ENCODE measurements around the gene FAM107B. TPM values are rescaled to one million over a fixed set of nuclear protein-coding genes. Genes with fewer than 3 reads are reported as not detected.

Gene FAM107B
- total RNA-seq, 1 experiment from 2014 or later = 41.6 TPM

DNA sequence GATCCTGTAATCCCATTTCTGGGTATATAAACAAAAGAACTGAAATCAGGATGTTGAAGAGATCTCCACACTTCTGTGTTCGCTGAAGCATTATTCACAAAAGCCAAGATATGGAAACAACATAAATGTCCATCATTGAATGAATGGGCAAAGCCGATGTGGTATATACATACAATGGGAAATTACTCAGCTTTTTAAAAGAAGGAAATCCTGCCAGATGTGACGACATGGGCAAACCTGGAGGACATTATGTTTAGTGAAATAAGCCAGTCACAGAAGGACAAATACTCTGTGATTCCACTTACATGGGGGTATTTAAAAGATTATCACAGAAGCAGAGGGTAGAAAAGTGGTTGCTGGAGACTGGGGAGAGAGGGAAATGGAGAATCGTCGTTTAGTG lies 23.9 kb upstream of the FAM107B start:
- Histone ChIP-seq H3K79me2 (ENCODE audit: insufficient read depth, low read length) (no peaks in the 10 kb centered on the region), H3K36me3 (ENCODE audit: control insufficient read depth in 1 of 2, insufficient read depth in 2 of 2, low read length in 2 of 2) (no peaks in the 10 kb centered on the region), H3K9ac (ENCODE audit: low read length) (no peak overlapping the region), H3K27me3 (ENCODE audit: insufficient read depth, low read length) (no peaks in the 10 kb centered on the region), H3K9me3 (ENCODE audit: control insufficient read depth in 1 of 2, insufficient read depth in 1 of 2, low read depth in 1 of 2, low read length in 2 of 2) (no peaks in the 10 kb centered on the region), H3K4me3 (replicated peaks in 1 of 2; ENCODE audit: low read depth in 1 of 2, low read length in 2 of 2) (no peak overlapping the region), H3K27ac (ENCODE audit: low read depth, low read length) (no peak overlapping the region), H2AFZ (ENCODE audit: low read depth, low read length, poor library complexity, severe bottlenecking) (no peak overlapping the region), H4K20me1 (ENCODE audit: insufficient read depth) (no peaks in the 10 kb centered on the region), H3K4me2 (ENCODE audit: low read length) (no peak overlapping the region), H3K9me2 (ENCODE audit: insufficient read depth) (no peaks in the 10 kb centered on the region), H3K4me1 (ENCODE audit: control insufficient read depth in 1 of 2, insufficient read depth in 2 of 2, low read length in 2 of 2) (no peaks in the 10 kb centered on the region)
- RAD21 ChIA-PET (ENCODE audit: low non-redundant PET in 1 of 2, low total read pairs in 2 of 2, uncharacterized antibody in 2 of 2, unreplicated experiment in 2 of 2) = no interaction called here
- POLR2A ChIA-PET = no interaction called here
- intact Hi-C loops (cut with micrococcal nuclease) = no loop called here
- no TSS peak for BruUV-seq (replicated peaks)
- DNase-seq (ENCODE audit: low read depth, low spot score) = no peak
- CTCF ChIA-PET = no interaction called here
- no peak for ATAC-seq
- no peak for TF ChIP-seq SRF (IDR thresholded peaks at IDR 0.05; ENCODE audit: low read depth)
- TF ChIP-seq, protein P1, sequence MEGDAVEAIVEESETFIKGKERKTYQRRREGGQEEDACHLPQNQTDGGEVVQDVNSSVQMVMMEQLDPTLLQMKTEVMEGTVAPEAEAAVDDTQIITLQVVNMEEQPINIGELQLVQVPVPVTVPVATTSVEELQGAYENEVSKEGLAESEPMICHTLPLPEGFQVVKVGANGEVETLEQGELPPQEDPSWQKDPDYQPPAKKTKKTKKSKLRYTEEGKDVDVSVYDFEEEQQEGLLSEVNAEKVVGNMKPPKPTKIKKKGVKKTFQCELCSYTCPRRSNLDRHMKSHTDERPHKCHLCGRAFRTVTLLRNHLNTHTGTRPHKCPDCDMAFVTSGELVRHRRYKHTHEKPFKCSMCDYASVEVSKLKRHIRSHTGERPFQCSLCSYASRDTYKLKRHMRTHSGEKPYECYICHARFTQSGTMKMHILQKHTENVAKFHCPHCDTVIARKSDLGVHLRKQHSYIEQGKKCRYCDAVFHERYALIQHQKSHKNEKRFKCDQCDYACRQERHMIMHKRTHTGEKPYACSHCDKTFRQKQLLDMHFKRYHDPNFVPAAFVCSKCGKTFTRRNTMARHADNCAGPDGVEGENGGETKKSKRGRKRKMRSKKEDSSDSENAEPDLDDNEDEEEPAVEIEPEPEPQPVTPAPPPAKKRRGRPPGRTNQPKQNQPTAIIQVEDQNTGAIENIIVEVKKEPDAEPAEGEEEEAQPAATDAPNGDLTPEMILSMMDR (IDR thresholded peaks at IDR 0.05 in 2 of 3, conservative IDR thresholded peaks at IDR 0.05 in 1 of 3; ENCODE audit: borderline replicate concordance in 1 of 3, insufficient read depth in 1 of 3, low read depth in 2 of 3, low read length in 2 of 3) = no peak
- TF ChIP-seq SP1 (IDR thresholded peaks at IDR 0.05; ENCODE audit: low read depth) = no peak
- TF ChIP-seq ZFX (IDR thresholded peaks at IDR 0.05) = no peak
- TF ChIP-seq EZH2phosphoT487 (IDR thresholded peaks at IDR 0.05; ENCODE audit: borderline replicate concordance) = no peak
- TF ChIP-seq CBX3 (IDR thresholded peaks at IDR 0.05; ENCODE audit: low read depth) = no peak

DNA sequence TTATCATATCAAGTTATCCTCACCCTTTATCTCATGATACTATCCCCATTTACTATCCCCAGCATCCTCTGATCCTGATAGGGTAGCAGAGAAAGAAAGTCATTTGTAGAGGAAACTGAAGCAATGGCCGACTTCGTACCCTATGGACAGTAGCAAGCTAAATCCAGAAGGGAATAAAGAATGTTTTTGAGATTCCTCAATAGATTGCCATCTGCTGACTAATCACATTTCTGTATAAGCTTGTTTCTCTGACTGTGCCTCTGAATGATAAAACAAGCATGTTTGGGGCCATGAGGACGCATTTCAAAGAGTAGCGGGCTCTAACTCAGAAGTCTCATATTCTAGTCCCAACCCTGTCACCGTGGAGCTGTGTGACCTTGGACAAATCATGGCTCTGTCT lies 13.2 kb upstream of the FAM107B start:
- H2AFZ ChIP-seq (ENCODE audit: low read depth, low read length, poor library complexity, severe bottlenecking) = no peak overlapping the region
- H3K79me2 ChIP-seq (ENCODE audit: insufficient read depth, low read length) = no peaks in the 10 kb centered on the region
- TF ChIP-seq SRF (IDR thresholded peaks at IDR 0.05; ENCODE audit: low read depth) (no peak), JUND (IDR thresholded peaks at IDR 0.05) (no peak), CEBPB (IDR thresholded peaks at IDR 0.05; ENCODE audit: low read depth) (no peak), CBX3 (IDR thresholded peaks at IDR 0.05; ENCODE audit: low read depth) (no peak), ATF3 (IDR thresholded peaks at IDR 0.05) (no peak), EZH2phosphoT487 (IDR thresholded peaks at IDR 0.05; ENCODE audit: borderline replicate concordance) (no peak), ZFX (IDR thresholded peaks at IDR 0.05) (no peak), POLR2AphosphoS5 (IDR thresholded peaks at IDR 0.05; ENCODE audit: low read depth, low read length) (no peak), YY1 (IDR thresholded peaks at IDR 0.05; ENCODE audit: extremely low read depth, insufficient replicate concordance, low read depth, low read length) (no peak), ELF1 (IDR thresholded peaks at IDR 0.05; ENCODE audit: borderline replicate concordance, low read depth) (no peak), EGR1 (IDR thresholded peaks at IDR 0.05; ENCODE audit: low read depth) (no peak), SIN3A (IDR thresholded peaks at IDR 0.05; ENCODE audit: low read depth) (no peak)
- TF ChIP-seq, protein P1 (IDR thresholded peaks at IDR 0.05 in 2 of 3, conservative IDR thresholded peaks at IDR 0.05 in 1 of 3; ENCODE audit: borderline replicate concordance in 1 of 3, insufficient read depth in 1 of 3, low read depth in 2 of 3, low read length in 2 of 3) = no peak
- TF ChIP-seq, protein P2, sequence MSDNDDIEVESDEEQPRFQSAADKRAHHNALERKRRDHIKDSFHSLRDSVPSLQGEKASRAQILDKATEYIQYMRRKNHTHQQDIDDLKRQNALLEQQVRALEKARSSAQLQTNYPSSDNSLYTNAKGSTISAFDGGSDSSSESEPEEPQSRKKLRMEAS (IDR thresholded peaks at IDR 0.05) = no peak
- peaks cover 3 to 4% of the 10 kb centered on the region in 2 experiments; a peak in 1 of 4 replicates for H3K9me3 ChIP-seq (ENCODE audit: control insufficient read depth in 1 of 2, insufficient read depth in 1 of 2, low read depth in 1 of 2, low read length in 2 of 2)
- BruUV-seq (replicated peaks) = no TSS peak
- H3K27ac ChIP-seq (ENCODE audit: low read depth, low read length) = no peak overlapping the region
- peaks cover 0 to 5% of the 10 kb centered on the region in 2 experiments; a peak in 2 of 4 replicates for H3K4me1 ChIP-seq (ENCODE audit: control insufficient read depth in 1 of 2, insufficient read depth in 2 of 2, low read length in 2 of 2)
- no peaks in the 10 kb centered on the region for H3K27me3 ChIP-seq (ENCODE audit: insufficient read depth, low read length)
- no peaks in the 10 kb centered on the region for H3K9me2 ChIP-seq (ENCODE audit: insufficient read depth)
- no peaks in the 10 kb centered on the region for H4K20me1 ChIP-seq (ENCODE audit: insufficient read depth)
- ChIA-PET CTCF (no interaction called here), RAD21 (ENCODE audit: low non-redundant PET in 1 of 2, low total read pairs in 2 of 2, uncharacterized antibody in 2 of 2, unreplicated experiment in 2 of 2) (no interaction called here), POLR2A (no interaction called here)
- H3K4me2 ChIP-seq (ENCODE audit: low read length) = no peak overlapping the region
- ATAC-seq (no peak), DNase-seq (ENCODE audit: low read depth, low spot score) (no peak)
- no peaks in the 10 kb centered on the region for H3K36me3 ChIP-seq (ENCODE audit: control insufficient read depth in 1 of 2, insufficient read depth in 2 of 2, low read length in 2 of 2)
- no peak overlapping the region for H3K4me3 ChIP-seq (replicated peaks in 1 of 2; ENCODE audit: low read depth in 1 of 2, low read length in 2 of 2)
- intact Hi-C loops (cut with micrococcal nuclease) = no loop called here
- no peak overlapping the region for H3K9ac ChIP-seq (ENCODE audit: low read length)
